Measurements from ENCODE around the gene UGCG. TPM values are rescaled to one million over a fixed set of nuclear protein-coding genes. Genes with fewer than 3 reads are reported as not detected.
"Not testable (repeated sequence)": the region's sequence is repeated elsewhere in the genome, so short reads cannot be mapped to it uniquely, and the experiment has no call there.

UGCG gene
- total RNA-seq, 2 donors from 2014 or later = 15.1 to 15.8 TPM

GRCh38 chr9:111900858-111901612, 4.4 kb downstream of the UGCG start:
- Mint-ChIP-seq H3K4me1 (peaks cover 20% of the 10 kb centered on the region), H3K36me3 (ENCODE audit: low read depth) (no peaks in the 10 kb centered on the region), H3K27ac (no peak overlapping the region), H3K9me3 (no peaks in the 10 kb centered on the region), H3K27me3 (no peaks in the 10 kb centered on the region), H3K4me3 (no peak overlapping the region)
- ATAC-seq (replicated peaks) = no peak

GRCh38 chr9:111902391-111903139, 6.0 kb downstream of the UGCG start:
- Mint-ChIP-seq H3K9me3 (no peaks in the 10 kb centered on the region), H3K4me1 (peaks cover 31% of the 10 kb centered on the region), H3K27ac (no peak overlapping the region), H3K27me3 (no peaks in the 10 kb centered on the region), H3K4me3 (no peak overlapping the region), H3K36me3 (ENCODE audit: low read depth) (peaks cover under 1% of the 10 kb centered on the region)
- ATAC-seq (replicated peaks) = no peak

- not testable (repeated sequence) for H3K4me3 Mint-ChIP-seq; H3K36me3 Mint-ChIP-seq (ENCODE audit: low read depth); ATAC-seq (replicated peaks)
Measured at GRCh38 chr9:111903535-111903934, 6.9 kb downstream of the UGCG start.

GRCh38 chr9:111904026-111904425, 7.4 kb downstream of the UGCG start:
- H3K4me1 Mint-ChIP-seq = peaks cover 41% of the 10 kb centered on the region
- no peak overlapping the region for H3K27ac Mint-ChIP-seq
- peaks cover 6% of the 10 kb centered on the region for H3K36me3 Mint-ChIP-seq (ENCODE audit: low read depth)
- H3K4me3 Mint-ChIP-seq = no peak overlapping the region
- H3K27me3 Mint-ChIP-seq = no peaks in the 10 kb centered on the region
- H3K9me3 Mint-ChIP-seq = no peaks in the 10 kb centered on the region
- ATAC-seq (replicated peaks) = no peak

More at GRCh38 chr9:111903535-111903934, 6.9 kb downstream of the UGCG start:
- peaks cover 39% of the 10 kb centered on the region for H3K4me1 Mint-ChIP-seq
- H3K9me3 Mint-ChIP-seq, H3K27ac Mint-ChIP-seq, H3K27me3 Mint-ChIP-seq: not testable (repeated sequence)

GRCh38 chr9:111904891-111905291, 8.3 kb downstream of the UGCG start:
- Mint-ChIP-seq H3K27ac (no peak overlapping the region), H3K4me3 (no peak overlapping the region)

GRCh38 chr9:111907147-111907546, 10.5 kb downstream of the UGCG start:
- Mint-ChIP-seq H3K36me3 (ENCODE audit: low read depth) (peaks cover 6% of the 10 kb centered on the region), H3K27ac (no peak overlapping the region), H3K9me3 (no peaks in the 10 kb centered on the region), H3K27me3 (no peaks in the 10 kb centered on the region), H3K4me1 (peaks cover 55% of the 10 kb centered on the region), H3K4me3 (no peak overlapping the region)
- ATAC-seq (replicated peaks) = no peak

More at GRCh38 chr9:111904891-111905291, 8.3 kb downstream of the UGCG start:
- Mint-ChIP-seq H3K27me3 (no peaks in the 10 kb centered on the region), H3K9me3 (no peaks in the 10 kb centered on the region), H3K36me3 (ENCODE audit: low read depth) (peaks cover 6% of the 10 kb centered on the region), H3K4me1 (peaks cover 42% of the 10 kb centered on the region)
- no peak for ATAC-seq (replicated peaks)

GRCh38 chr9:111909444-111909843, 12.8 kb downstream of the UGCG start:
- peaks cover 14% of the 10 kb centered on the region for H3K36me3 Mint-ChIP-seq (ENCODE audit: low read depth)
- peaks cover 65% of the 10 kb centered on the region for H3K4me1 Mint-ChIP-seq
- no peaks in the 10 kb centered on the region for H3K27me3 Mint-ChIP-seq
- peak overlapping the region; percentile 60 for H3K4me3 Mint-ChIP-seq
- H3K9me3 Mint-ChIP-seq = no peaks in the 10 kb centered on the region
- peak overlapping the region; percentile 28 for H3K27ac Mint-ChIP-seq
- ATAC-seq (replicated peaks) = peak; percentile 42

GRCh38 chr9:111910428-111910827, 13.8 kb downstream of the UGCG start:
- Mint-ChIP-seq H3K27ac (no peak overlapping the region), H3K4me3 (peak overlapping the region; percentile 60), H3K27me3 (no peaks in the 10 kb centered on the region), H3K4me1 (peaks cover 61% of the 10 kb centered on the region), H3K36me3 (ENCODE audit: low read depth) (peaks cover 23% of the 10 kb centered on the region), H3K9me3 (no peaks in the 10 kb centered on the region)
- ATAC-seq (replicated peaks) = peak; percentile 54

- Mint-ChIP-seq H3K36me3 (ENCODE audit: low read depth) (peaks cover 39% of the 10 kb centered on the region), H3K9me3 (no peaks in the 10 kb centered on the region), H3K27ac (no peak overlapping the region), H3K4me1 (peaks cover 56% of the 10 kb centered on the region), H3K4me3 (peak overlapping the region; percentile 11), H3K27me3 (no peaks in the 10 kb centered on the region)
- no peak for ATAC-seq (replicated peaks)
Measured at GRCh38 chr9:111913159-111913558, 16.5 kb downstream of the UGCG start.

GRCh38 chr9:111914749-111915424, 18.3 kb downstream of the UGCG start:
- peaks cover 56% of the 10 kb centered on the region for H3K36me3 Mint-ChIP-seq (ENCODE audit: low read depth)
- ATAC-seq (replicated peaks) = peak; percentile 56
- no peaks in the 10 kb centered on the region for H3K9me3 Mint-ChIP-seq
- peak overlapping the region; percentile 87 for H3K27ac Mint-ChIP-seq
- H3K4me1 Mint-ChIP-seq = peaks cover 44% of the 10 kb centered on the region
- H3K27me3 Mint-ChIP-seq = no peaks in the 10 kb centered on the region
- H3K4me3 Mint-ChIP-seq = peak overlapping the region; percentile 66

- H3K4me3 Mint-ChIP-seq = peak overlapping the region; percentile 66
- H3K27me3 Mint-ChIP-seq = no peaks in the 10 kb centered on the region
- H3K9me3 Mint-ChIP-seq = no peaks in the 10 kb centered on the region
- peak; percentile 57 for ATAC-seq (replicated peaks)
- H3K4me1 Mint-ChIP-seq = peaks cover 39% of the 10 kb centered on the region
- H3K27ac Mint-ChIP-seq = peak overlapping the region; percentile 87
- H3K36me3 Mint-ChIP-seq (ENCODE audit: low read depth) = peaks cover 61% of the 10 kb centered on the region
Measured at GRCh38 chr9:111915425-111915758, 18.8 kb downstream of the UGCG start.

- H3K27ac Mint-ChIP-seq = peak overlapping the region; percentile 87
- peaks cover 69% of the 10 kb centered on the region for H3K36me3 Mint-ChIP-seq (ENCODE audit: low read depth)
- peaks cover 32% of the 10 kb centered on the region for H3K4me1 Mint-ChIP-seq
- no peaks in the 10 kb centered on the region for H3K27me3 Mint-ChIP-seq
- peak overlapping the region; percentile 66 for H3K4me3 Mint-ChIP-seq
- no peaks in the 10 kb centered on the region for H3K9me3 Mint-ChIP-seq
- ATAC-seq (replicated peaks) = peak; percentile 84
Measured at GRCh38 chr9:111916234-111916645, 19.6 kb downstream of the UGCG start.

GRCh38 chr9:111917201-111917600, 20.6 kb downstream of the UGCG start:
- H3K9me3 Mint-ChIP-seq = no peaks in the 10 kb centered on the region
- no peak for ATAC-seq (replicated peaks)
- no peak overlapping the region for H3K27ac Mint-ChIP-seq
- no peaks in the 10 kb centered on the region for H3K27me3 Mint-ChIP-seq
- peak overlapping the region; percentile 7 for H3K4me3 Mint-ChIP-seq
- H3K4me1 Mint-ChIP-seq = peaks cover 31% of the 10 kb centered on the region
- H3K36me3 Mint-ChIP-seq (ENCODE audit: low read depth) = peaks cover 75% of the 10 kb centered on the region

GRCh38 chr9:111917980-111918379, 21.4 kb downstream of the UGCG start:
- Mint-ChIP-seq H3K4me1 (peaks cover 27% of the 10 kb centered on the region), H3K27ac (no peak overlapping the region), H3K9me3 (no peaks in the 10 kb centered on the region), H3K4me3 (peak overlapping the region; percentile 7), H3K27me3 (no peaks in the 10 kb centered on the region), H3K36me3 (ENCODE audit: low read depth) (peaks cover 83% of the 10 kb centered on the region)
- no peak for ATAC-seq (replicated peaks)

All from activated T-helper 17 cell treated with anti-CD3 and anti-CD28 coated beads, Interleukin-2, amount 50 U/mL, for 72 hours (primary cell).